Activated CD4-positive, alpha-beta T cell treated with anti-CD3 and anti-CD28 coated beads, Interleukin-2, amount 50 U/mL, for 48 hours (primary cell): ENCODE measurements around the gene IGFALS.
"Not testable (repeated sequence)": the region's sequence is repeated elsewhere in the genome, so short reads cannot be mapped to it uniquely, and the experiment has no call there.

Source experiments
- DNase-seq, 2 experiments: peaks; one replicate each; pipeline ENCODE4 v3.0.0-alpha.2; 2020

Gene IGFALS

DNA sequence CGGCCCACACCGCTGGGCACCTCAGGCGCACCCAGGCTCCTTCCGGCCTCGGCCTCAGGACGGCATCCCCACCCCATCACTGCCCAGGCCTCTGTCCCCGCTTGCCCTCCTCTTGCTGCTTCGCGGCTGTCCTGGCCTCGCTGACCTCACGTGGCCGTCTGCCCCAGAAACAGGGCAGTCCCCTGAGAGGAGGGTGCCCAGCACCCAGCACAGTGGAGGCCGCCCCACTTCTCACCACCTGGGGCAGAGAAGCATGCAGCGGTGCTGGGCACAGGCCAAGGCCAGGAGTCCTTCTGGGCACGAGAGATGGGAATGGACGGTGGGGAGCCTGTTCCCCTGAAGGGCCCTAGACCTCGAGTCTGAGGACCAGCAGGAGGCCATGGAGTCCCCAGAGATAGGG lies 24.2 kb upstream of the IGFALS start:
- DNase-seq, result no peak

GRCh38 chr16:1817276-1817589 lies 23.7 kb upstream of the IGFALS start:
- DNase-seq, result no peak

GRCh38 chr16:1816396-1817275 lies 23.1 kb upstream of the IGFALS start:
- DNase-seq, result no peak

- no peak for DNase-seq
These were observed 22.0 kb upstream of the IGFALS start for GRCh38 chr16:1815461-1815860.

DNA sequence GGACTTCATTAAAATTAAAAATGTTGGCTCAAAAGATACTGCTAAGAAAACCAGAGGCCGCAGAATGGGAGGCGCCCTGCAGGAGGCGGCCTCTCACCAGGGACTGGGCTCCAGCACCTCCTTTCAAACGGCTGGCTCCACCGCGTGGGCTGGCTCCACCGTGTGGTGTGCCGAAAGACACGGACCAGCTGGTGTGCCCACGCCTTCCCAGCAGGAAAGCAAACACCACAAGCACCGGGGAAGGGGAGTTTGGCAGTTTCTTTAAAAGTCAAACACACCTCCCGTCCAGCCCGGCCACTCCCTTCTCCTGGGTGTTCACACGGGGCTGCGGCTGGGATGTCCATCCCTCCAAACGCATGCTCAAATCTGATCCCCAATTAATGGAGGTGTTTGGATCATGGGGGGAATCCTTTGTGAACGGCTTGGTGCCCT lies 19.2 kb upstream of the IGFALS start:
- peak; percentile 67 to 74 for DNase-seq

- DNase-seq, result no peak
These were observed 17.0 kb upstream of the IGFALS start for GRCh38 chr16:1810536-1810935.

GRCh38 chr16:1810106-1810505 lies 16.6 kb upstream of the IGFALS start:
- DNase-seq, result no peak

- no peak for DNase-seq
These were observed 15.8 kb upstream of the IGFALS start for GRCh38 chr16:1809281-1809801.

DNA sequence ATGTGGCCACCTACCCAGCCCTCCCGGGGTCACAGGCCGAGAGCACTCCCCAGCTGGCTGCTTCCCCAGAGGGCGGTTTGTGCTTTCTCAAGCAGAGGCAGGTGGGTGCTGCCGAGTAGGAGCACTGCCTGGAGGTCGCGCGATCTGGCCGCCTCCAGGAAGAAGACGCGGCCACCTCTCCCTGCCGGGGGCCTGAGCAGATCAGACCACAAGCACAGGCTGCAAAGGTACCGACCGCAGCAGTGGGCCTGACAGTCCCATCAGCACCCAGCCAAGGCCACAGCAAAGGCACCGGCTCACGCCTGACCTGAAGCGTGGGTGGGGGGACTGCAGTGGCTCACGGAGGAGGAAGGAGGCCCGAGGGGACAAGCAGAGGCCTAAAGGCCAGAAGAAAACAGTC lies 15.2 kb upstream of the IGFALS start:
- DNase-seq, result no peak

DNA sequence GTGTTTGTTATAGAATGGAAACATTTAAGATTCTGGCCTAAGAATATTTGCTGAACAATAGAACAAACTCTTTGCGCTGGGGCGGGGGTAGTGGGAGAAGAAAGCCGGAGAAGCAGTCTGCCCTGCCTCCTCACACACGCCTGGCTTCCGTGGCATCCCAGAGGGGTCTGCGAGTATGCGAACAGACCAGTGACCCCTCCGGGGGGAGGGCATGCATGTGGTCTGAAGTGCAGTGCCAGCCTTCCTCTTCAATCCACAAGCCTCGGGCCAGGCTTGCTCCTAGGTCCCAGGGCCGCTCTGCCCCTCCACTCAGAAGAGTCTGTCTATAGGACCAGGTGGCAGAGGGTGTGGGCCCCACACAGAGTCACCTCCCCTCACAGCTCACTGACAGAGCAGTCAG lies 14.1 kb upstream of the IGFALS start:
- no peak for DNase-seq

GRCh38 chr16:1800701-1801100 lies 7.2 kb upstream of the IGFALS start:
- DNase-seq, result no peak

DNA sequence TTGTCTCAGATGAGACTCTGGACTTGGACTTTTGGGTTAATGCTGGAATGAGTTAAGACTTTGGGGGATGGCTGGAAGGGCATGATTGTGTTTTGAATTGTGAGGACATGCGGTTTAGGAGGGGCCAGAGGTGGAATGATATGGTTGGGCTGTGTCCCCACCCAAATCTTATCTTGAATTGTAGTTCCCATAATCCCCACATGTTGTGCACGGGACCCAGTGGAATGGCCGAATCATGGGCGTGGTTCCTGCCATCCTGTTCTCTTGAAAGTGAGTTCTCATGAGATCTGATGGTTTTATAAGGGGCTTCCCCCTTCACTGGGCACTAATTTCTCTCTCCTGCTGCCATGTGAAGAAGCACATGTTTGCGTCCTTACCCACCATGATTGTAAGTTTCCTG lies 5.8 kb upstream of the IGFALS start:
- DNase-seq, result not testable (repeated sequence)

DNA sequence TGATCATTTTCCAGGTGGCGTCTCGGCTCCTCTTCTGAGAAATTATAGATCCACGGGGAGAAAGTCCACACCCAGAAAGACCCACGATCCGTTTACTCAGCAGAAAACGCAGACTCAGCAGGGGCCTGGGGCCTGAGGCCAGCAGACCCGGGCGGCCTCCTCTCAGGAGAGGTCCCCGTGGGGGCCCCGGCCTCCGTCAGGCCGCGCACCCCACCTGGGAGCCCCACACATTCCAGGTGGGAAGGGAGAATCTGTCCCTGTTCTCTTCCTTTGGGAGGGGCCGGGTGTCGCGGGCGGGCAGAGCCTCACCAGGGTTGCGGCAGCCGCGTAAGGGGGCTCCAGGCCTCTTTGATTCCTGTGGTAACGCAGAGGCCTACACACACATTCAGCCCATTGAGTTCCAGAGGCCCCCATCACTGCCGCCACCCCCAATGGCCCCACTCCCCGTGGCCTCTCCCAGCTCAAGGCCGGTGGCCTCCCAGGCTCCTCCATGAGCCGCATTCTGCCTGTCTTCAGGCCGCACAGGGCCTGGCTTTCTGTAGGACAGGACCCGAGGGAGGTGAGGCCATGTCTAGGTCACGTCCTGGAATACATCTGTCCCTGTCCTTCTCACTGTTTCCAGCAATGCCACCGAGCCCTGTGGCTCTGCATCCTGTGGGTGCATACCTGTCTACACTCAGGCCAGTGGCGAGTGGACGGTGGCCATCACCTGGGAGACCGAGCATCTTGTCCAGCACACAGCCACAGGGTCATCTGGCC lies 1.6 kb upstream of the IGFALS start:
- DNase-seq, result no peak

GRCh38 chr16:1794221-1794871 lies 841 bp upstream of the IGFALS start:
- DNase-seq, result no peak

- DNase-seq, result no peak
These were observed 498 bp downstream of the IGFALS start for GRCh38 chr16:1792836-1793577.

- no peak for DNase-seq
These were observed 1.3 kb downstream of the IGFALS start for GRCh38 chr16:1791943-1792812.

DNA sequence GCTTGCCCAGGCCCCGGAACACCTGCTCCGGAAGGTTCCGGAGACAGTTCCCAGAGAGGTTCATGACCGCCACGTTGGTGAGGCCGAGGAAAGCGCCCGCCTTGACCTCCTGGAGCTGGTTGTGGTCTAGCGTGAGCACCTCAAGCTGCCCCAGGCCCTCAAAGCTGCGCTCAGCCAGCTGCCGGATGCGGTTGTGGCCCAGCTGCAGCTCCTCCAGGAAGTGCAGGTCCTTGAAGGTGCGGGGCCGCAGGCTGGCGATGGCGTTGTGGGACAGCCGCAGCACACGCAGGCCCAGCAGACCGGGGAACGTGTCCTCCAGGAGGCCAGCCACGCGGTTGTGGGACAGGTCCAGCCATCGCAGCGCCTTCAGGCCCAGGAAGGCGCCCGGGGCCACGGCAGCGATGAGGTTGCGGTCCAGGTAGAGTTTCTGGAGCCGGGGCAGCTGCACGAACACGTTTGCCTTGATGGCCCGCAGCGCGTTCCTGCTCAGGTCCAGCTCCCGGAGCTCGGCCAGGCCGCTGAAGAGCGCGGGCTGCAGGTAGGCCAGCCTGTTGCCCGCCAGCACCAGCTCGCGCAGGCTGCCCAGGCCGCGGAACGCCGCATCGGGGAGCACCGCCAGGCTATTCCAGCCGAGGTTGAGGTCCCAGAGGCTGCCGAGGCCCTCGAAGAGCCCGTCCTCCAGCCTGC lies 2.1 kb downstream of the IGFALS start:
- DNase-seq, result no peak

GRCh38 chr16:1790611-1791255 lies 2.8 kb downstream of the IGFALS start:
- DNase-seq, result no peak

DNA sequence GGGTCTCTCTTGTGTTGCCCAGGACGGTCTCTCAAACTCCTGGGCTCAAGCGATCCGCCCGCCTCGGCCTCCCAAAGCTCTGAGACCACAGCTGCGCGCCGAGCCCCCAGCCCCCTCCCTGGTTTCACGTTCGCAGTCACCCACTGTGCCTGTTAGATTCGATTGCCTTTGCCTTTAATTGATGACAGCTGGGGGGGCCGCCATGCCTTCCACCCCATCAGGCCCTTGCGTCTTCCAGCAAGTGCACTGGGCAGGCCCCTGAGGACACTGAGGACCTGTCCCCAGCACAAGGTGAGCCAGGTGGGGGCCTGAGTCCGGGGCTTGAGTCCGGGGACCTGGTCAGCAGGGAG lies 3.3 kb downstream of the IGFALS start:
- no peak for DNase-seq

- no peak for DNase-seq
These were observed 3.9 kb downstream of the IGFALS start for GRCh38 chr16:1789643-1790045.

DNA sequence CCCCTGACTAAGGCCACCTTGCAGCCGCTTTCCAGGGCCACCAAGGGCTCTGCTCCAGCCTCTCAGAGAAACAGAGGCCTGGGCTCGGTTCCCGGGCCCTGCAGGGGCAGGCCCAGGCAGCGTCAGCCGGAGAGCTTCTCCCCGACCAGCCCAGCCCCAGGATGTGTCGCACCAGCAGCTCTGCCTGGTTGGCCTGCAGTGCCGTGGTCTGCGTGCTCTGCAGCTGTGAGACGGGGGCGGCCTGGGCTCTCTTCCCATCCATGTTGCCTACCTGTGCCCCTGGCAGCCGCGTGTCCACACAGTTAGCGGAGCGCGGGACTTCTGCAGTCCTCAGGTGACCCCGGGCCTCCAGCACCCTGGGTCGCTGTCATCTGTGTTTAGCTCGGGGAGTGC lies 4.8 kb downstream of the IGFALS start:
- DNase-seq, result no peak
